Measurements from ENCODE around the gene LTBP2. TPM values are rescaled to one million over a fixed set of nuclear protein-coding genes. Genes with fewer than 3 reads are reported as not detected.

Gene LTBP2
- 9.6 to 16.4 TPM (median 10.6 TPM) in 5 replicates for total RNA-seq (2022; extraction: Qiagen RNA extraction; ENCODE audit: low read depth)

GRCh38 chr14:74611650-74612349 lies at the start of gene LTBP2:
LTBP2 (minus strand) TSS chr14:74612237; CDS start chr14:74611944, 293 bp downstream.

DNA sequence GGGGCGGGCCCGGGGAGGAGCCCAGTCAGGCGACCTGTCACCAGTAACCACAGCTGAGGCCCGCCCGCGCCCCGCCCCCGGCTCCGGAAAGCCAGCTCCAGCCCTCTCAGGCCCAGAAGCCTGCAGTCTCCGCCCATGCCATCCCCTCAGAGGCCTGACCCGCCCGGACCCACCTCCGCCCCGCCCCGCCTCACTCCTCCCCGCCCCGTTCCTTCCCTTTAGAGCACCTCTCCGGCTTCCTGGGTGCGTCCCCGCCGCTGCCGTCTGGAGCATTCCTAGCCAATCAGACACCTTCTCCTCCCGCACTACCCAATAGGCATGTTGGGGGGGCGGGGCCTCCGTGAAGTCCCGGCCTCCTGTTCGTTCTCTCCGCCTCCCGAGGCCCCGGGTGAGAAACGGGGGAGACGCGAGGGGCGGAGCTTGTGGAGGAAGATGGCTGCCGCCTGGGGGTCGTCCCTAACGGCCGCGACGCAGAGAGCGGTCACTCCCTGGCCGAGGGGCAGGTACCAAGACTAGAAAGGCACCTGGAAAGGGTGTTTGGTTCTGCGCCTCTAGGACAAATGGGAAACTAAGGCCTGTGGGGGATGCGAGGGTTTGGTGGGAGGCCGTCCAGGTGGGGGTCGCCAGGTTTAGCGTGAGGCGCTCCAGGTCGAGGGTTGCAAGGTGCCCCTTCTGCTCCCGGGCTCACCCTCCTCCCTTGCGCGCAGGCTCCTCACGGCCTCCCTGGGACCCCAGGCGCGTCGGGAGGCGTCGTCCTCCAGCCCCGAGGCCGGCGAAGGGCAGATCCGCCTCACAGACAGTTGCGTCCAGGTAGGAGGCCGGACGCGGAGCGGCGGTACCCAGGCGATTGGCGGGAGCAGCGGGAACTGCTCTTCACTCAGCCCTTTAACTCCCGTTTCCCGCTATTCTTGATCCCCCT lies 118.4 kb downstream of the LTBP2 start, which contains the start of gene ISCA2:
TSS of gene ISCA2 (plus strand) at position 423 of the 919 bp plus-strand sequence. CDS start at position 433, 10 bp downstream.

GRCh38 chr14:74492776-74493342 lies 119.2 kb downstream of the LTBP2 start, which contains the start of gene NPC2:
NPC2 (minus strand) TSS chr14:74493305; CDS start chr14:74493274, 31 bp downstream.

Other genes with a start within 250 kb of the LTBP2 start
- gene SYNDIG1L, start 186.0 kb downstream of the LTBP2 start, total RNA-seq (2022; extraction: Qiagen RNA extraction; ENCODE audit: low read depth), result not detected in 5 replicates
- gene NPC2, start 118.9 kb downstream of the LTBP2 start, total RNA-seq (2022; extraction: Qiagen RNA extraction; ENCODE audit: low read depth), result 222 to 318 TPM (median 245 TPM) in 5 replicates
- 37.1 to 44.9 TPM (median 43.5 TPM) in 5 replicates for gene ISCA2, start 118.5 kb downstream of the LTBP2 start, total RNA-seq (2022; extraction: Qiagen RNA extraction; ENCODE audit: low read depth)
- 22.2 to 30.3 TPM (median 27.1 TPM) in 5 replicates for gene AREL1, start 100.8 kb upstream of the LTBP2 start, total RNA-seq (2022; extraction: Qiagen RNA extraction; ENCODE audit: low read depth)
- gene FCF1, start 100.9 kb upstream of the LTBP2 start, total RNA-seq (2022; extraction: Qiagen RNA extraction; ENCODE audit: low read depth), result 47.0 to 85.0 TPM (median 54.5 TPM) in 5 replicates
- gene YLPM1, start 151.1 kb upstream of the LTBP2 start, total RNA-seq (2022; extraction: Qiagen RNA extraction; ENCODE audit: low read depth), result 37.9 to 53.0 TPM (median 41.8 TPM) in 5 replicates

Data from A549 treated with CpdA at 1 μM for 4 hours (cell line).